ENCODE measurements around the gene C2CD4B.

The C2CD4B gene

DNA sequence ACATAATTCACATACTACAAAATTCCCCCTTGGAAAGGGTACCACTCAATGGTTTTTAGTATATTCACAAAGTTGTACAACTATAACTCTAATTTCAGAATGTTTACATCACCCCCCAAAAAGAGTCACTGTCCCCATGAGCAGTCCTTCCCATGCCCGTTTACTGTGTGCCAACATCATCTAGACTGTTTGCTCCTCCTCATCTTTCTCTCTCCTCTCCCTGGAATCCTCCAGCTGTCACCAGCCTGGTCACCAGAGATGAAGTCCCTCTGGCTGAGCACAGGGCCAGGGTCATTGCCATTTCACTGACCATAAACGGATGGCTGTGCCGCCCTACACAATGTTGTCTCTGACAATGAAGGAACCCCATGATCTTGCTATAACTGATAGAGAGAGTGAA, 45.2 kb downstream of the C2CD4B start:
- H3K4me3 ChIP-seq (ENCODE audit: low read depth, low read length) = no peak overlapping the region

DNA sequence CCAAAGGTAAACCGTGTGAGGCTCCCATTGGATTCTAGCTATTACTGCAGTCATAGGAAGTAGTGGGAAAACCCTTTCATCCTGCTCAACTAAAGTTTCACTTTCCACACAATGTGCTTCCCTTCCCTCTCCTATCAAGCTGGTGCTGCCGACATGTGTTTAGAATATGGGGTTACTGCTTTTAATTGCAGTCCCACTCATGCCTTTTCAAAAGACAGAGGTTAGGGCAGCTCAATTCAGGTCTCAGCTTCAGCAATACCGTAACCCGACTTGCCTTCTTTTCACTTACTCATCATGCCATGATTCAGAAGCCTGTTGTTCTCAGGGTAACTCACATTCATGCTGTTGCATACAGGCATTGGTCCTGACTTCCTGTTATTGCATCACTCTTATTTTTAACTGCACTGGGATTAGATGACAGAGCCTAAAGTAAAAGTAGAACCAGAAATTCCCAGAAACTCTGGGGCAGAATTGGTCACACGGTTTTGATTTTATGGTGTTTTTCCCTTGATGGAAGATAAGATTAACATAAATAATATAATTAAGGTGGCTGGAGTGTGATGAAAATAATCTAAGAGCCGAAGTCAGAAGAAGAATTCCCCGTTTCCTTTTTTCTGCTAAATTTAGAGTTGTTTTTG, 45.7 kb downstream of the C2CD4B start:
- no peak overlapping the region for H3K4me3 ChIP-seq (ENCODE audit: low read depth, low read length)

DNA sequence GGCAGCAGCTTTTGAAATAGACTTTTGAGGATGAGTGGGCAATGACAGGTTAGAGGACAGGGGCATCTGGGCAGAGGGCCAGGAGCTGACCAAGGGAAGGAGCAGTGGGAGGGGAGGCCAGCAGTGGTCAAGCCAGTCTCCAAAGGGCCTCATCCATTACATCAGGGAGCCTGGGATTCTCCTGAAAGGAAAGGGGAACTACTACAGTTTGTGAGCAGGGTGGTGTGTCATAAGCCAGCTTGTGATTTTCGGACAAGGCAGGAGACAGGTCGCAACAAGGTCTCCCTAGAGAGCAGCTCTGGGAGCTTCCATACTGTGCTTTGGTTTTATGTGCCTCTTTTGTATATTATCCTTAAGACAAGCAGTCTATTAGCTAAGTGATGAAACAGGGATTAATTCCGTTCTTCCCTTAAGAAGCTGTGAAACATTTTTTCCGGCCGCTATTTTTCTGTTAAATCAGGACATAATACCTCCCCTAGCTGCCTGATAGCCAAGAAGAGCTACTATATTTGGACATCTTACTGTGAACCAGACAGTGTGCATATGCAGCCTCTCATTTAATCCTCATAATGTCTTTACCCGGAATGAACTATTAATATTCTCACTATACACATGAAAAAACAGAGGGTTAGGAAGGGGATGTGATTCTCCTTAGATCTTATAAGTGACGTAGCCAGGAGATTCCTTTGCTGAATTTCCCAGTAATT, 46.4 kb downstream of the C2CD4B start:
- H3K4me3 ChIP-seq (ENCODE audit: low read depth, low read length) = no peak overlapping the region

DNA sequence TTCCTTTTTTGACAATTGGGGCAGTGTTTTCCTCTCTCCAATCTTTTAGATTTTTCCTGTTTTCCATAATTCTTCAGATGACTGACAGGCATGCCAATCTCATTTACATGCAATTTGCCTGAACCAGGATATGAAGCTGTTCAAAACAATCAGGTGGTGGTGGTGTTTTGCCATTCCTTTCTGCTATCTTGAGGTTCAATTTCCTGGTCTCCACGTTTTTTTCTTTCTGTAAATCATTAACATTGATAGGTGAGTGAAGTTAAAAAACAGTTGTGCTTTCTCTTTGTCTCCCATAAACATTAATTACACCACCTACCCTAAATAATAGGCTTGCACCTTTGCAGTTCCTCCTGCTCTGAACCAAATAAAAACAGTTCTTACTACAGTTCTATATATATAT, 49.2 kb downstream of the C2CD4B start:
- H3K4me3 ChIP-seq (ENCODE audit: low read depth, low read length) = no peak overlapping the region
